Activated CD4-positive, alpha-beta T cell treated with anti-CD3 and anti-CD28 coated beads, Interleukin-2, amount 50 U/mL, for 4 hours (primary cell): ENCODE results near the gene ZNF526.
"Not testable (repeated sequence)": the region's sequence is repeated elsewhere in the genome, so short reads cannot be mapped to it uniquely, and the experiment has no call there.

ENCODE experiments used
- DNase-seq, 2 experiments: peaks; one replicate each; pipeline ENCODE4 v3.0.0-alpha.2; 2020

The ZNF526 gene

DNA sequence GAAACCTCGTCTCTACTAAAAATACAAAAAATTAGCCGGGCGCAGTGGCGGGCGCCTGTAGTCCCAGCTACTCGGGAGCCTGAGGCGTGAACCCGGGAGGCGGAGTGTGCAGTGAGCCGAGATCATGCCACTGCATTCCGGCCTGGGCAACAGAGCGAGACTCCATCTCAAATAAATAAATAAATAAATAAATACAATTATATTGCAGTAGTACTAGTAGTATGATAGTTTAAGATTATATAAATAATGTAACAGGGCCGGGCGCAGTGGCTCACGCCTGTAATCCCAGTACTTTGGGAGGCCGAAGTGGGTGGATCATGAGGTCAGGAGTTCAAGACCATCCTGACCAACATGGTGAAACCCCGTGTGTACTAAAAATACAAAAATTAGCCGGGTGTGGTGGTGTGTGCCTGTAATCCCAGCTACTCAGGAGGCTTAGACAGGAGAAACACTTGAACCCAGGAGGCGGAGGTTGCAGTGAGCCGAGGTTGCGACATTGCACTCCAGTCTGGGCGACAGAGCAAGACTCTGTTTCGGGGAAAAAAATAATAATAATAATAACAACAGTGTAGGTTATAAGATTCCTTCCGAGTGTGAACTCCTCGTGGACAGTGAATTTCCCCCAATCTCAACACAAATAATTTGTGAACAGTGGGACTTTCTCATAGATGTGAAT, 47.0 kb downstream of the ZNF526 start:
- DNase-seq = not testable (repeated sequence)

- no peak for DNase-seq
Measured at GRCh38 chr19:42267644-42268141, 47.6 kb downstream of the ZNF526 start.

GRCh38 chr19:42268142-42268703, 48.1 kb downstream of the ZNF526 start:
- peak; percentile 98 for DNase-seq

GRCh38 chr19:42268704-42269477, 48.8 kb downstream of the ZNF526 start, which contains the start of gene CIC:
CIC (plus strand) TSS chr19:42269252; CDS start chr19:42271784, 2,532 bp downstream.
- peak; percentile 99 for DNase-seq

GRCh38 chr19:42269478-42270345, 49.6 kb downstream of the ZNF526 start:
- no peak for DNase-seq

DNA sequence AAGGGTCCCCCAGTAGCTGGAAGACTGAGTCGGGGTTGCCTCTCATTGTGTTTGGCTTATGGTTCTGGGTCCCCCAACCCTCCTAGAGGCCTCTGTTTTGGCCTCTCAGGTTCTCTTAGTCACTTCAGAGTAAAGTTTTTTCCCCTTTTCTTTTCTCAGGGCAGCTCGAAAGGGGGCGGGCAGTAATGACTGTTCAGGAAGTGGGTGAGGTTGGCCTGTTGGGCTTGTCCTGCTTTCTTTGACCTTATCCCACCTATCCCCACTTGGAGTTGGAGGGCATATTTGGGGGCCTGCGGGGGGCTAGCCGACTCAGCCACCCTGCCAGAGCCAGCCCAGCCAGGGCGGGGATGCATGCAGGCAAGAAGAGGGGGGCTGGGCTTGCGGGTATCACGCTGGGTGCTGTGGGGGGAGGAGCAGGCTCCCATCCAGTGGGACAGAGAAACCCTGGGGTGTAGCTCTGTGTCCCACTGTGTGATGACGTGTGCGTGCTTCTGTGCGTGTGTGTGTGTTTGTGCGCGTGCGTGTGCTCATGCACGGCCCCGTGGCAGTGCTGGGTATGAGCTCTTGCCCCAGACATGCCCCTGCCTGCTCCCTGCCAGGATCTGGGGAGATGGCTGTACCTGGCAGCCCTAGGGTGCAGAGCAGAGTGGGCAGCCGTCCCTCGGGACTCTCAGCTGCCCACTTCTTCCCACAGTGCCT, 50.4 kb downstream of the ZNF526 start:
- peak; percentile 36 to 37 for DNase-seq

- no peak for DNase-seq
Measured at GRCh38 chr19:42271045-42271419, 50.9 kb downstream of the ZNF526 start.

- no peak for DNase-seq
Measured at GRCh38 chr19:42271861-42272534, 51.9 kb downstream of the ZNF526 start.

- DNase-seq = no peak
Measured at GRCh38 chr19:42272535-42272897, 52.4 kb downstream of the ZNF526 start.

- no peak for DNase-seq
Measured at GRCh38 chr19:42272989-42273406, 52.9 kb downstream of the ZNF526 start.

DNA sequence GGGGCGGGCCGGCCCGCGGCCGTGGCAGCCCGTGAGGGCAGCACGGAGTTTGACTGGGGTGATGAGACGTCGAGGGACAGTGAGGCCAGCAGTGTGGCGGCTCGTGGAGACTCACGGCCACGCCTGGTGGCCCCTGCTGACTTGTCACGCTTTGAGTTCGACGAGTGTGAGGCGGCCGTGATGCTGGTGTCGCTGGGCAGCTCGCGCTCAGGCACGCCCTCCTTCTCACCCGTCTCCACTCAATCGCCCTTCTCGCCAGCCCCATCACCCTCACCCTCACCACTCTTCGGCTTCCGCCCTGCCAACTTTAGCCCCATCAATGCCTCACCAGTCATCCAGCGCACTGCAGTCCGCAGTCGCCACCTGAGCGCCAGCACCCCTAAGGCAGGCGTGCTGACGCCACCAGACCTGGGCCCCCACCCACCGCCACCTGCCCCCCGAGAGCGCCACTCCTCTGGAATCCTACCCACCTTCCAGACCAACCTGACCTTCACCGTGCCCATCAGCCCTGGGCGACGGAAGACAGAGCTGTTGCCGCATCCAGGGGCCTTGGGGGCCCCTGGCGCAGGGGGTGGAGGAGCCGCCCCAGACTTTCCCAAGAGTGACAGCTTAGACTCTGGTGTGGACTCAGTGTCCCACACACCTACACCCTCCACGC, 53.4 kb downstream of the ZNF526 start:
- DNase-seq = no peak

DNA sequence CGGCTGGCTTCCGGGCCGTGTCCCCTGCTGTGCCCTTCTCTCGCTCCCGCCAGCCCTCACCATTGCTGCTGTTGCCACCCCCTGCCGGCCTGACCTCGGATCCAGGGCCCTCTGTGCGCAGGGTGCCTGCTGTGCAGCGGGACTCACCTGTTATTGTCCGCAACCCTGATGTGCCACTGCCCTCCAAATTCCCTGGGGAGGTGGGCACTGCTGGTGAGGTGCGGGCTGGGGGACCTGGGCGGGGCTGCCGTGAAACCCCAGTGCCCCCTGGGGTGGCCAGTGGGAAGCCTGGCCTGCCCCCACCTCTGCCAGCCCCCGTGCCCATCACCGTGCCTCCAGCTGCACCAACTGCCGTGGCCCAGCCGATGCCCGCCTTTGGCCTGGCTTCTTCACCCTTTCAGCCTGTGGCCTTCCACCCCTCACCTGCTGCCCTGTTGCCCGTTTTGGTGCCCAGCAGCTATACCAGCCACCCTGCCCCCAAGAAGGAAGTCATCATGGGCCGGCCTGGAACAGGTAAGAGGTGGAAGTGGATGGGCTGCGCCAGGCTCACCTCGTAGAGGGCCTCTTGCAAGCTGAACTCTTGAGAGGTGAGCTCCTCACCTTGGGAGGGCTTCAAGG, 54.1 kb downstream of the ZNF526 start:
- no peak for DNase-seq

DNA sequence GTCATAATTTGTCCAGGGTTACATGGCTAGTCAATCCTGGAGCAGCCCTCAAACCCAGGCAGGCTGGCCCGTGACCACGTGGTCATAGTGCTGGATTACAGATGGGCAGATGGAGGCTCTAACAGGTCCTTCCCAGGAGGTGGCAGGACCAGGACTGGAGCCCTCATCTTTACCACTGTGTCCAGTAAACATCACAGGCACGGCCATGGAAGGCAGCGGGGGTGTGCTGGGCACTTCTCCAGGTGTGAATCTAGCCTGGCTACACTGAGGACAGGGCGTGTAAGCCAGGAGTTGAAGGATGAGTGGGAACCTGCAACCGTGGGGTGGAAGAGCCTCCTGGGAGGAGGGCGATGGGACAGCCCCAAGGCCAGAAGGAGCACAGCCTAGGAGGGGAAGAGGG, 55.0 kb downstream of the ZNF526 start:
- DNase-seq = no peak

DNA sequence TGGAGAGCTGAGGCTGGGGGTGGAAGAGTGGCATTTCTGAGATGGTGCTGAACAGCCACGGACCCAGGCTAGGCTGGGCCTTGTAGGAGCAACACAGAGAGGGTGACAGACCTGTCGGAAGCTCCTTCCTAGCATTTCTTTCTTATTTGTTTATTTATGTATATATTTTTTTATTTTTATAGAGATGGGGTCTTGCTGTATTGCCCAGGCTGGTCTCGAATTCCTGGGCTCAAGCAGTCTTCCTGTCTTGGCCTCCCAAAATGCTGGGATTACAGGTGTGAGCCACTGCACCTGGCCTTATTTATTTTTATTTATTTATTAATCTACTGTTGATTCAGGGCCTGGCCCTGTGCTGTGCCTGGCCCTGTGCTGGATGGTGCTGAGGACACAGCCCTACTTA, 55.4 kb downstream of the ZNF526 start:
- no peak for DNase-seq

DNA sequence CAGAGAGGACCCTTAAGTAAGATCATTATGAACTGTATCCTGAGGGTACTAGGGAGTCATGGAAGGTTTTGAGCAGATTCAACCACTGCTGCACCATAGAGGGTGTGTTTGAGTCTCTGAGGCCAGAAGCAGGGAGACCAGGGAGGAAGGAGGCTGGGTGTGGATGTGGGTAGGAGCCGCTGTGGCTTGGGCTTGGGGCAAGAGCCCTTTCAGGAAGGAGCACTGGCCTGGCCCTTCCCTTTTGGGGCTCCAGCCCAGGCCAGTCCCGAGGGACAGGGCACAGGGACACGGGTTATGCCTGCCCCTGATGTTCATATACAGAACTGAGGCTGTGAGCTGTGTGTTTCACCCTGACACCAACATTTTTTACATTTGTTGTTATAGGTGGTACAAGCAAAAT, 56.2 kb downstream of the ZNF526 start:
- DNase-seq = no peak

- DNase-seq = no peak
Measured at GRCh38 chr19:42276821-42277220, 56.7 kb downstream of the ZNF526 start.
